Mononuclear cell (primary cell): ENCODE measurements around the gene ZNF221. TPM values are rescaled to one million over a fixed set of nuclear protein-coding genes. Genes with fewer than 3 reads are reported as not detected.
"Not testable (repeated sequence)": the region's sequence is repeated elsewhere in the genome, so short reads cannot be mapped to it uniquely, and the experiment has no call there.

ENCODE experiments used
- H3K27me3 ChIP-seq: 2 replicates; pipeline ENCODE4 v1.6.0; 2011; ENCODE audit warnings: low read length, control low read depth; ENCODE audit not compliant: insufficient read depth
- H3K4me1 ChIP-seq: 2 replicates; pipeline ENCODE4 v1.5.1; 2011; ENCODE audit warnings: mild to moderate bottlenecking, low read length, control low read depth; ENCODE audit not compliant: insufficient read depth
- H3K4me3 ChIP-seq: 2 replicates; pipeline ENCODE4 v1.5.1; 2011; ENCODE audit warnings: mild to moderate bottlenecking, low read length, moderate library complexity
- H3K9me3 ChIP-seq: 2 replicates; pipeline ENCODE4 v1.5.1; 2011; ENCODE audit warnings: low read depth, mild to moderate bottlenecking, control low read depth, low read length
- total RNA-seq: library from RNA; depleted of rRNA; stranded (reverse); fragments of >200 nt; gene quantifications from one replicate; pipeline ENCODE4 v1.2.3, GENCODE V29; 2012

The ZNF221 gene
- total RNA-seq, 1 donor = 0.52 TPM

GRCh38 chr19:43939557-43940260 is 11.3 kb upstream of the ZNF221 start:
- H3K9me3 ChIP-seq = no peaks in the 10 kb centered on the region
- H3K4me3 ChIP-seq = no peak overlapping the region
- H3K27me3 ChIP-seq = peaks cover 12% of the 10 kb centered on the region
- peaks cover 6% of the 10 kb centered on the region for H3K4me1 ChIP-seq

DNA sequence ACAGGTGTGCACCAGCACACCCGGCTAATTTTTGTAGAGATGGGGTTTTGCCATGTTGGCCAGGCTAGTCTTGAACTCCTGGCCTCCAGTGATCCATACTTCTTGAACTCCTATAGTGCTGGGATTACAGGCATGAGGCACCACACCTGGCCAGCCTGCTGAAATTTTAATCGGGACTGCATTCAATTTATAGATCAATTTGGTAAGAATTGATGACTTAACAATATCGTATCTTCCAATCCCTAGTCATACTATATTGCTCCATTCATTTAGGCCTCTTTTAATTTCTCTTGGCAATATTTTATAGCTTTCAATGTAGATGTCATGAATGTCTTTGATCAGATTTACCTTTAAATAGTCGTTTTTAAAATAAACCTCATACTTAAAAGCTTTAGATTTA is 10.3 kb upstream of the ZNF221 start:
- Histone ChIP-seq H3K4me3 (no peak overlapping the region), H3K9me3 (peaks cover under 1% of the 10 kb centered on the region), H3K4me1 (peaks cover 2% of the 10 kb centered on the region), H3K27me3 (peaks cover 12% of the 10 kb centered on the region)

- peaks cover 5% of the 10 kb centered on the region for H3K9me3 ChIP-seq
- peaks cover 15% of the 10 kb centered on the region for H3K27me3 ChIP-seq
- no peak overlapping the region for H3K4me3 ChIP-seq
- no peaks in the 10 kb centered on the region for H3K4me1 ChIP-seq
These were observed 9.8 kb upstream of the ZNF221 start for GRCh38 chr19:43941209-43941608.

GRCh38 chr19:43947412-43947811 is 3.6 kb upstream of the ZNF221 start:
- H3K4me3 ChIP-seq, H3K4me1 ChIP-seq: not testable (repeated sequence)
- Histone ChIP-seq H3K9me3 (peaks cover 30% of the 10 kb centered on the region), H3K27me3 (peaks cover 18% of the 10 kb centered on the region)

DNA sequence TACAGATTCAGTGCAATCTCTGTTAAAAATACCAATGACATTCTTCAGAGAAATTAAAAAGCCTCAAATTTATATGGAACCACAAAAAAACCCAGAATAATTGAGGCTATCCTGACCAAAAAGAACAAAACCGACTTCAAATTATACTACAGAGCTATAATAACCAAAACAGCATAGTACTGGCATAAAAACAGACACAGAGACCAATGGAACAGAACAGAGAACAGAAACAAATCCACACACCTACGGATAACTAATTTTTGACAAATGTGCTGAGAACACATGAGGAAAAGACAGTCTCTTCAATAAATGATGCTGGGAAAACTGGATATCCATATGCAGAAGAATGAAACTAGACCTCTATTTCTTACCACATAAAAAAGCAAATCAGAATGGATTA is 1.2 kb upstream of the ZNF221 start:
- H3K27me3 ChIP-seq = peaks cover 15% of the 10 kb centered on the region
- H3K4me1 ChIP-seq, H3K4me3 ChIP-seq: not testable (repeated sequence)
- peaks cover 30% of the 10 kb centered on the region for H3K9me3 ChIP-seq

- Histone ChIP-seq H3K4me3 (no peak overlapping the region), H3K9me3 (peaks cover 15% of the 10 kb centered on the region), H3K27me3 (no peaks in the 10 kb centered on the region), H3K4me1 (no peaks in the 10 kb centered on the region)
These were observed 5.8 kb downstream of the ZNF221 start for GRCh38 chr19:43956827-43957226.

DNA sequence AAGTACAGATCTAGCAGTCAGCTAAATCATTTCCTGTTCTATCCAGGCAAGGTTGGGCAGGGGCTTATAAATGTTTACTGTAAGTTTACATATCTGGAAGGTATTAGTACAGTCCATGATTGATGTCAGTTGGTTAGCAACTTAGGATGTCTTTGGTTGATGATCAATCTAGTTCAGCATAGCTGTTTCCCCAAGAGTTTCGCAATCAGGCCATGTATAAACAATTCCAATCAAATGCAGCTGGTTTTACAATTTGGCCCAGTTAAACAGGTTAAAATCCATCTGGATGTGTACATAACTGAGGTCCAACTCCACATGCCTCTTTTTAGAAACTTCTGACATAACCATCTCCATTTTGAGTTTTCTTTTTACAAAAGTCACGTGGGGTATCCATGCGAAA is 6.9 kb downstream of the ZNF221 start:
- H3K4me1 ChIP-seq = no peaks in the 10 kb centered on the region
- H3K27me3 ChIP-seq = no peaks in the 10 kb centered on the region
- peaks cover 25% of the 10 kb centered on the region for H3K9me3 ChIP-seq
- no peak overlapping the region for H3K4me3 ChIP-seq

GRCh38 chr19:43960411-43960810 is 9.4 kb downstream of the ZNF221 start:
- Histone ChIP-seq H3K9me3 (peaks cover 49% of the 10 kb centered on the region), H3K4me1 (no peaks in the 10 kb centered on the region), H3K27me3 (no peaks in the 10 kb centered on the region), H3K4me3 (no peak overlapping the region)

DNA sequence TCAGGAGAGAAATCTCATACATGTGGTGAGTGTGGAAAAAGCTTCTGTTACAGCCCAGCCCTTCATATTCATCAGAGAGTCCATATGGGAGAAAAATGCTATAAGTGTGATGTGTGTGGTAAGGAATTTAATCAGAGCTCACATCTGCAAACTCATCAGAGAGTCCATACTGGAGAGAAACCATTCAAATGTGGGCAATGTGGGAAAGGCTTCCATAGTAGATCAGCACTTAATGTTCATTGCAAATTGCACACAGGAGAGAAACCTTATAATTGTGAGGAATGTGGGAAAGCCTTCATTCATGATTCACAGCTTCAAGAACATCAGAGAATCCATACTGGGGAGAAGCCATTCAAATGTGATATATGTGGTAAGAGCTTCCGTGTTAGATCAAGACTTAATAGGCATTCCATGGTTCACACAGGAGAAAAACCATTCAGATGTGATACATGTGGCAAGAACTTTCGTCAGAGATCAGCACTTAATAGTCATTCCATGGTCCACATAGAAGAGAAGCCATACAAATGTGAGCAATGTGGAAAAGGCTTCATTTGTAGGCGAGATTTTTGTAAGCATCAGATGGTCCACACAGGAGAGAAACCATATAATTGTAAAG is 15.2 kb downstream of the ZNF221 start:
- Histone ChIP-seq H3K4me1 (no peaks in the 10 kb centered on the region), H3K9me3 (peaks cover 78% of the 10 kb centered on the region), H3K27me3 (no peaks in the 10 kb centered on the region), H3K4me3 (no peak overlapping the region)

- Histone ChIP-seq H3K9me3 (peaks cover 43% of the 10 kb centered on the region), H3K27me3 (no peaks in the 10 kb centered on the region), H3K4me3 (no peak overlapping the region), H3K4me1 (no peaks in the 10 kb centered on the region)
These were observed 25.7 kb downstream of the ZNF221 start for GRCh38 chr19:43976732-43977131.

DNA sequence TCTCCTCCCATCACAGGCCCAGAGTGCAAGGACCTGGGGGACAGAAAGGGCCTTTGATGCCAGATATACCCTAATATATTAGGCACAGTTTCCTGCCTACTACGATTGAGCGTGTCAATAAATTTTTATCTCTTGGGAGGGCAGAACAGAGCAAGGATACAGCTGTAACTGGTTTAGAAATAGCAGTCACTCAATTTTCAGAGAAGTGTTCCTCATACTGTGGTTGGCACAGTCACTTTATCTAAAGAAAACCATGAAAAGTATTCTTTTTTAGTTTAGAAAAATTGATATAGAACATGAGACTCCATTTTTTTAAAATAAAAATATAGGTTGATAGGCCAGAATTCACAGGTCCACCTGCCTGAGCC is 32.5 kb downstream of the ZNF221 start:
- H3K4me3 ChIP-seq = peak overlapping the region; percentile 82
- peaks cover 13% of the 10 kb centered on the region for H3K4me1 ChIP-seq
- no peaks in the 10 kb centered on the region for H3K27me3 ChIP-seq
- no peaks in the 10 kb centered on the region for H3K9me3 ChIP-seq

- Histone ChIP-seq H3K4me3 (peak within 1 kb of the TSS; percentile 82), H3K9me3 (no peaks in the 10 kb centered on the region), H3K27me3 (no peaks in the 10 kb centered on the region), H3K4me1 (peaks cover 13% of the 10 kb centered on the region)
These were observed 33.1 kb downstream of the ZNF221 start, which contains the start of gene ZNF155 for GRCh38 chr19:43983912-43984686. ZNF155 (plus strand) TSS chr19:43984188; CDS start chr19:43988544, 4,356 bp downstream.

DNA sequence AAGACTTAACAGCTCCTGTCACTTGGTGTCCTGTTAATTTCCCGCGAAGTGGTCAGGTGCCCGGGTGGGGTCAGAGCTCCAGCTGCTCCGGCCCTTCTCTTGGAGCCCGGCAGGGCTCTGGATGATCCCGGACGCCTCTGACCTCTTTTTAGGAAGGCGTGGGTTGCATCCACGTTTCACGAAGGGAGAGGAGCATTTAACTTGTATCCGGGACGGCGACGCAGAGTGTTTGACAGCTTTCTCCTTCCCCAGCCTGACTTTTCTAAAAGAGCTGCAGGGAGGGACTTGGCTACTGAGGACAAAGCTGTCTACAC is 33.6 kb downstream of the ZNF221 start:
- Histone ChIP-seq H3K27me3 (no peaks in the 10 kb centered on the region), H3K4me1 (peaks cover 13% of the 10 kb centered on the region), H3K4me3 (peak overlapping the region; percentile 82), H3K9me3 (no peaks in the 10 kb centered on the region)

DNA sequence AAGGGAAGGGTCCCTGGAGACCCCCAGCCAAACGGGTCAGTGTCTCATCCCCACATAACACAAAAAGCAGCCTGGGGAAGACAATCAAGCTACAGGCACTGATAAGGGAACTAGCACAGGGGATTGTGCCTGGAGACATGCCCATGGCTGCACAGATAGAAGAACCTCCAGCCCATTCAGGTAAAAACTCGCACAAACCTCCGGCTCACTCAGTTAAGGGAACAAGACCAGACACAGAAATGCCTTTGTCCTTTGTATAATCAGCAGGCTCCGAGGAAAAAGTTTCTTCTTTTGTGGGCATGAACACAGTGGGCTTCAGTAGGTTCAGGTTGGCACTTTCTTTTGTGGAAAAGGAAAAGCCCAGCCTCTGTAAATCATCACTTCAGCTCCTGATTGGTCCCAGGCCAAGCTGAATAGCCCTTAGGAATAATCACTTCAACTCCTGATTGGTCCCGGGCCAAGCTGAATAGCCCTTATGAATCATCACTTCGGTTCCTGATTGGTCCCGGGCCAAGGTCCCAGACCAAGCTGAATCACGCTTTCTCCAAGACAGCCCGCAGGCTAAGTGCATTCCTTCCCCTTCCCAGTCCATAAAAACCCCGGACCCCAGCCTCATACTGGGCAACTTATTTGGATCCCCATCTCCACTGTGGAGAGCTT is 46.7 kb downstream of the ZNF221 start:
- H3K4me1 ChIP-seq = peaks cover 6% of the 10 kb centered on the region
- no peaks in the 10 kb centered on the region for H3K27me3 ChIP-seq
- H3K4me3 ChIP-seq = no peak overlapping the region
- peaks cover 14% of the 10 kb centered on the region for H3K9me3 ChIP-seq

DNA sequence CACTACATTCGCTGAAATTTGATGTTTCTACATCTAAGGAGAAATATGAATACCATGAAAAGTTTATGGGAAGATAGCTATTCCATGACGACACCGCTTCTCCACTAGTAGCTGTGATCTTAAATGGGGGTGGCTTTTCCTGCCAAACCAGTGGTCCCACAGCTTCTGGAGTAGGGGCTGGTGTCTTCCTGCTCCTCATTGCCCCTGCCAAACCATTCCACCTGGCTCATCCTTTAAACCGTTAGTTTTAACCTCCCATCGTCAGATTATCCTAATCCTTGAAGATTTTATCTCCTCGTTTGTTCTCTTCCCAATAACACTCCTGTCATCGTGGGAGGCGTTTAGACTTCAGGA is 51.2 kb downstream of the ZNF221 start:
- Histone ChIP-seq H3K9me3 (peaks cover 8% of the 10 kb centered on the region), H3K4me3 (peak overlapping the region; percentile 85), H3K27me3 (no peaks in the 10 kb centered on the region), H3K4me1 (peaks cover 18% of the 10 kb centered on the region)
